ENCODE measurements around the gene DQX1. TPM values are rescaled to one million over a fixed set of nuclear protein-coding genes. Genes with fewer than 3 reads are reported as not detected.

The DQX1 gene
- total and polyA plus RNA-seq, 2 of the 8 experiments (the other 6 are each of a cell fraction or from before 2014, with no cell fraction given): 0.76 to 1.1 TPM

DNA sequence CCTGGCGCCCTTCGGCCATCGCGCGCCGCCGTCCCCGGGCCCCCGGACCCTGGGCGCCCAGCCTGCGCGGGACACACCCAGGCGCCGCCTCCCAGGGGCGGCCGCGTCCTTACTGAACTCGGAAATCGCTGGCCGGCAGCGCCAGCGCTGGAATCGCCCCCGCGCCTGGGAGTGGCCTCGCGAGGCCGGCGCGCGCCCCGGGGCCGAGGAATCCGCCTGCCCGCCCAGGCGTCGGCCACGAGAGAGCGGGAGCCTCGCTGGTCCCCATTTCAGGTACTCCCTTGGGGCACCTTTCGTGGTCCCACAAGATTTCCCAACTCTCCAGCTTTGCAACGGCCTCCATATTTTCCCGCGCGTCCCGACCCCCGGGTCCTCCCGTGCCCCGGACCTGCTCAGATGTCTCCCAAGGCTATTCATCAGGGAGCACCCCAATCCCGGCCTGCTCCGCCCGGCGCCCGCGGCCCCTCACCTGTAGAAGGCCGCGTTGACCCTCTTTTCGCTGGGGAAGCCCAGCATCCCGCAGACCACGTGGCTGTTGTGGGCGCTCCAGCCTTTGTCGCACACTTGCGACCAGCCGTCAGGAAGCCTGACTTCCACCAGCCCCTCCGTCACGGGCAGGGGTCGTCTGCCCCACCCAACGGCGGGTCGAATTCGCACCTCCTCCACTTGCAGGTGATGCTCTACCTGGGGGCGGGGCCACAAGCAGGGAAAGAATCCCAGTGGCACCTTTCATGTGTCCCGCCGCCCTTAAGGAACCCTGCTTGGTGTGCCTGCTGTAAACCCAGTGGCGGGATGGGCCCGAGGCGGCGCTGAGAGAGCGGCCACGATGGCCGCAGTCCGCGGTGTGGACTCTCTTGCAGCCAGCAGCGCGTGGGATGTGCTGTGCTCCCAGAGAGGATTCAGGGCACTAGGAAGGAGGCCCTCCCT, 23.1 kb upstream of the DQX1 start (continued):
- TF ChIP-seq E2F6 (IDR thresholded peaks at IDR 0.05) (peak; percentile 90), SAP30 (IDR thresholded peaks at IDR 0.05; ENCODE audit: insufficient read depth, insufficient replicate concordance, low read length) (peak; percentile 67), TAF1 (IDR thresholded peaks at IDR 0.05; ENCODE audit: low read depth, low read length) (peak; percentile 63), TAF7 (optimal IDR thresholded peaks at IDR 0.05; ENCODE audit: borderline replicate concordance, low read depth, low read length) (peak; percentile 42), RXRA (IDR thresholded peaks at IDR 0.05; ENCODE audit: insufficient read depth, low read depth, low read length) (no peak), GABPA (IDR thresholded peaks at IDR 0.05; ENCODE audit: borderline replicate concordance, insufficient read depth, low read length) (no peak), MAX (IDR thresholded peaks at IDR 0.05) (peak; percentile 95), TBP (IDR thresholded peaks at IDR 0.05; ENCODE audit: low read depth, low read length) (peak; percentile 51; the same call in 1 of the 2 replicates), RBBP5 (IDR thresholded peaks at IDR 0.05; ENCODE audit: borderline replicate concordance, low read depth, low read length) (peak; percentile 29; the same call in 1 of the 2 replicates), SUZ12 (IDR thresholded peaks at IDR 0.05; ENCODE audit: low read length) (peak; percentile 62; the same call in 1 of the 2 replicates), EGR1 (IDR thresholded peaks at IDR 0.05; ENCODE audit: borderline replicate concordance, low read depth, low read length) (peak; percentile 62), EZH2 (IDR thresholded peaks at IDR 0.05; ENCODE audit: low read depth, low read length, severe bottlenecking) (peak; percentile 53)
